Thoracic aorta (tissue), 2 donors: ENCODE results near the gene SORBS2. TPM values are rescaled to one million over a fixed set of nuclear protein-coding genes. Genes with fewer than 3 reads are reported as not detected.

Experiments used
- ATAC-seq: fragments of 150-250 bp; one replicate; pipeline ENCODE4 v1.8.0; 2017; ENCODE audit warnings: low read depth; ENCODE audit not compliant: insufficient number of reproducible peaks, low FRiP score
- DNase-seq: peaks from one replicate; pipeline ENCODE4 v3.0.0-alpha.2; 2020; ENCODE audit warnings: low spot score
- H3K27ac ChIP-seq, 2 donors: fragments of 200-600 bp; sonication (generic); 1 replicate in 1 of 2; 2 replicates in 1 of 2; pipeline ENCODE4 v1.5.1; 2016; ENCODE audit warnings: mild to moderate bottlenecking in 2 of 2, moderate library complexity in 2 of 2
- H3K27me3 ChIP-seq: fragments of 200-600 bp; sonication (generic); replicated peaks from 2 replicates; pipeline ENCODE4 v1.6.0; 2016; ENCODE audit warnings: mild to moderate bottlenecking; ENCODE audit not compliant: insufficient read depth
- H3K36me3 ChIP-seq: fragments of 200-600 bp; sonication (generic); one replicate; pipeline ENCODE4 v1.5.1; 2016
- H3K4me1 ChIP-seq, 2 donors: fragments of 200-600 bp; sonication (generic); 1 replicate in 1 of 2; 2 replicates in 1 of 2; pipeline versions ENCODE4 v1.5.1 to v1.6.0; 2016; ENCODE audit warnings: low read depth in 2 of 2, mild to moderate bottlenecking in 1 of 2; ENCODE audit not compliant: control insufficient read depth in 1 of 2
- H3K4me3 ChIP-seq: fragments of 200-600 bp; sonication (generic); 2 replicates; pipeline ENCODE4 v1.5.1; 2016; ENCODE audit warnings: mild to moderate bottlenecking
- H3K9me3 ChIP-seq: fragments of 200-600 bp; sonication (generic); 2 replicates; pipeline ENCODE4 v1.5.1; 2016
- total RNA-seq, 2 donors: library from RNA; depleted of rRNA; stranded (reverse); fragments of >200 nt; gene quantifications; one replicate each; pipeline versions ENCODE4 v1.1.0 to v1.2.3, GENCODE V29; 2016
- TF ChIP-seq, protein P1 (sequence below): fragments of 200-600 bp; sonication (generic); IDR thresholded peaks from one replicate; pipeline ENCODE4 v1.5.1; 2019; ENCODE audit warnings: antibody characterized with exemption

The SORBS2 gene
- total RNA-seq, 2 donors from 2014 or later, result 268 to 443 TPM

DNA sequence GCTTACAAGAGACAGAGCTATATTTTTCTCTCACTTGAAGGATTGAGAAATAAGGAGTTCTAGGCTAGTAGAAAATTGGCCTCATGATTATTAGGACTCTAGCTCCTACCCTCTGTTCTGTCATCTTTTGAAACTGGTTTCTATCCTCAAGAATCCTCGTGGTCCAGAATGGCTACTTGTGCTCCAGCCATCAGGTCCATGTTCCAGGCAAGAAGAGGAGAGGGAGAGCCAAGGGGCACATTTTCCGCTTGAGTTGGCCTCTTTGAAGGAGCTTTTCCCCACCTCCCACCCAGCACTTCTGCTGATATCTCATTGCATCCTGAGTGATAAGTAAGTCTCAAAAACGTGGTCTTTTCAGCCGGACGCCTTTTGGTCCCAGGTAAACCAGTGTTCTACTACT is 7.2 kb upstream of the SORBS2 start:
- TF ChIP-seq, protein P1, sequence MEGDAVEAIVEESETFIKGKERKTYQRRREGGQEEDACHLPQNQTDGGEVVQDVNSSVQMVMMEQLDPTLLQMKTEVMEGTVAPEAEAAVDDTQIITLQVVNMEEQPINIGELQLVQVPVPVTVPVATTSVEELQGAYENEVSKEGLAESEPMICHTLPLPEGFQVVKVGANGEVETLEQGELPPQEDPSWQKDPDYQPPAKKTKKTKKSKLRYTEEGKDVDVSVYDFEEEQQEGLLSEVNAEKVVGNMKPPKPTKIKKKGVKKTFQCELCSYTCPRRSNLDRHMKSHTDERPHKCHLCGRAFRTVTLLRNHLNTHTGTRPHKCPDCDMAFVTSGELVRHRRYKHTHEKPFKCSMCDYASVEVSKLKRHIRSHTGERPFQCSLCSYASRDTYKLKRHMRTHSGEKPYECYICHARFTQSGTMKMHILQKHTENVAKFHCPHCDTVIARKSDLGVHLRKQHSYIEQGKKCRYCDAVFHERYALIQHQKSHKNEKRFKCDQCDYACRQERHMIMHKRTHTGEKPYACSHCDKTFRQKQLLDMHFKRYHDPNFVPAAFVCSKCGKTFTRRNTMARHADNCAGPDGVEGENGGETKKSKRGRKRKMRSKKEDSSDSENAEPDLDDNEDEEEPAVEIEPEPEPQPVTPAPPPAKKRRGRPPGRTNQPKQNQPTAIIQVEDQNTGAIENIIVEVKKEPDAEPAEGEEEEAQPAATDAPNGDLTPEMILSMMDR, result no peak
- H3K27me3 ChIP-seq, result no peaks in the 10 kb centered on the region
- no peak overlapping the region for H3K4me3 ChIP-seq
- H3K36me3 ChIP-seq, result no peaks in the 10 kb centered on the region
- no peaks in the 10 kb centered on the region for H3K4me1 ChIP-seq
- no peaks in the 10 kb centered on the region for H3K9me3 ChIP-seq
- DNase-seq (no peak), ATAC-seq (no peak)
- H3K27ac ChIP-seq, result no peak overlapping the region

- no peaks in the 10 kb centered on the region for H3K4me1 ChIP-seq
- ATAC-seq, result no peak
- H3K27ac ChIP-seq, result no peak overlapping the region
- H3K27me3 ChIP-seq, result no peaks in the 10 kb centered on the region
- no peaks in the 10 kb centered on the region for H3K36me3 ChIP-seq
- H3K9me3 ChIP-seq, result no peaks in the 10 kb centered on the region
- no peak overlapping the region for H3K4me3 ChIP-seq
- no peak for DNase-seq
- TF ChIP-seq, protein P1, result no peak
These were observed 5.4 kb upstream of the SORBS2 start for GRCh38 chr4:185817403-185817818.

DNA sequence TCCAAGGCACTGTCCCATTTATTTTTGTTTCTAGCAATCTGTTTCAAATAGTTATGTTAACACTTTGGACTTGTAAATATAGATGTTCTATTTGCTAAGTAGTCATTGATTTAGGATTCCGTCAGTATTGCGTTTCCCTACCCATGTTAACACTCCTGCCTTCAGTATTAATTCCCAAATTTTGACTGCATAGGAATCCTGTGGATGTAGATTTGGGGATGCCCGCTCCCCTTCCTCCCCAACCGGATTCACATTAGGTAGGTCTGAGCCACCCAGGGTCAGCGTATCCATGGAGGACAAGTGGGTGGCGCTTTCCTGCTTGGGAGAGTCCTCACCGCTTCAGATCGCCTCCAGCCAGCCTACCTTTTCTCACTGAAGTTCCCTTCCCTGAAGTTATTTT is 1.1 kb upstream of the SORBS2 start:
- no peak for DNase-seq
- H3K27ac ChIP-seq, result no peak overlapping the region

GRCh38 chr4:185810746-185811508 is 1.1 kb downstream of the SORBS2 start:
- no peaks in the 10 kb centered on the region for H3K4me1 ChIP-seq
- DNase-seq (no peak), ATAC-seq (no peak)
- peak overlapping the region; percentile 57 for H3K4me3 ChIP-seq
- TF ChIP-seq, protein P1, result no peak
- no peaks in the 10 kb centered on the region for H3K9me3 ChIP-seq
- H3K36me3 ChIP-seq, result no peaks in the 10 kb centered on the region
- no peaks in the 10 kb centered on the region for H3K27me3 ChIP-seq
- no peak overlapping the region for H3K27ac ChIP-seq

More for the DNA sequence above, 1.1 kb upstream of the SORBS2 start:
- no peaks in the 10 kb centered on the region for H3K27me3 ChIP-seq
- no peaks in the 10 kb centered on the region for H3K9me3 ChIP-seq
- no peak overlapping the region for H3K4me3 ChIP-seq
- no peak for ATAC-seq
- H3K36me3 ChIP-seq, result no peaks in the 10 kb centered on the region
- H3K4me1 ChIP-seq, result no peaks in the 10 kb centered on the region
- TF ChIP-seq, protein P1, result no peak

DNA sequence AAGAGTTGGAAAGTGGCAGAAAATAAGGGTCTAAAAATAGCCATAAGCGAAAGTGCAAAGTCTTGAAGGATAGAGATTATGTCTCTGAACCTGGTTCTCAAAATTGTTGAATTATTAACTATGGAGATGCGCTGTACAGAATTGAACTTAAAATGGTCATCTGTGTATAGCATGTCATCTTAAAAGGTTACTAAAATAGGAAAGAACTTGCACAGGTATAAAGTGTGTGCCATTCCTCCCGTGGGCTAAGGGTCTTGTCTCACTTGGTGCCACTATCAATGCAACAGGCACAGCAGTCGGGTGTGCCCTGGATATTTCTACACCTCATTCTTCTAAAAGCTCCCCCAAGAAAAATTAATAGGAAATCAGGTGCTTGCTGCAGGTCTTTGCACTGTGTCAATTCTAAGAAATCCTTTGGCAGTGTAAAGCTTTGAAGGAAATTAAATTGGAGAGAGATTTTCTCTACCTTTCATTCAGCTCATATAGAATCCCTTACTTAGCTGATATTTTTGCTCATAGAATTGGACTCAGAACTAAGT is 2.4 kb downstream of the SORBS2 start:
- H3K9me3 ChIP-seq, result no peaks in the 10 kb centered on the region
- ATAC-seq (no peak), DNase-seq (no peak)
- H3K36me3 ChIP-seq, result no peaks in the 10 kb centered on the region
- H3K4me1 ChIP-seq, result no peaks in the 10 kb centered on the region
- H3K27me3 ChIP-seq, result no peaks in the 10 kb centered on the region
- H3K4me3 ChIP-seq, result peak overlapping the region; percentile 31
- TF ChIP-seq, protein P1, result no peak
- H3K27ac ChIP-seq, result no peak overlapping the region
